ENCODE measurements around the gene SLAIN1.
"Not testable (repeated sequence)": the region's sequence is repeated elsewhere in the genome, so short reads cannot be mapped to it uniquely, and the experiment has no call there.

SLAIN1 gene

DNA sequence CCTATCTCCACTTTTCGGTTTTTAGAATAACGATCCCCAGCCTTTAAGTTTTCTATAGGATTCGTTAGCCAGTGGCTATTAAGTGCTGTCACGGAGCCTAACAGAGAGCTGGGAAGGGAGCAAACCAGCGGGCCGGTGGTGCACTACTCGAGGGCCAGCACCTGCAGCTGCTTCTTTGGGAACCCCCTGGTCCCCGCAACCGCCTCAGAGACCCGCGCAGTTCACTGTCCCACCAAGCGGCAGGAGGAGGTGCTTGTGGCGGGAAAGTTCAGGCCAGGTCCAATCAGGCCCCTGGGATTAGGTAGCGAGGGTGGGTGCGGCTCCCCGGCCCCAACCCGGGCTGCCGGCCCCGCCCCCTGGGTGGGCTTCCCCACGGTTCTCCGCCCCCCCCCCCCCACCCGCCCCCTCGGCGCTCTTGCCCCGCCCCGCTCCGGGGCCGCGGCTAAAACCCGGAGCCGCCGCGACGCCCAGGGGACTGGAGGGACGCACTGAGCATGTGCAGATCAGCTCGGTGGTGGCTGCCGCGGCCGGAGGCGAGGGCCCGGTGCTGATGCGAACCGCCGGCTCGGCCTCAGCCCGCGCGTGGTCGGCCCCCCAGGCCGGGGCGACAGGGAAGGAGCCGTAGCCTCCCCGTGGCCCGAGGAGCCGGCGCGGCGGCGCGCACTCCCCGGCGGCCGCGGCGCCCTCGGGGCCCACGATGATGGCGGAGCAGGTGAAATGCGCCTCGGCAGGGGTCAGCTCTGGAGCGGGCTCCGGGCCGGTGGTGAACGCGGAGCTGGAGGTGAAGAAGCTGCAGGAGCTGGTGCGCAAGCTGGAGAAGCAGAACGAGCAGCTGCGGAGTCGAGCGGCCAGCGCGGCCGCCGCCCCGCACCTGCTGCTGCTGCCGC lies at the start of gene SLAIN1:
Gene SLAIN1, plus strand, starts transcription at position 471 of the 887 bp plus-strand sequence. Its CDS starts 227 bp downstream, at position 698.
- peak within 1 kb of the TSS; percentile 49 for H3K4me3 ChIP-seq (ENCODE audit: low read depth, low read length)
- peak; percentile 22 for DNase-seq (ENCODE audit: low read depth)
- TF ChIP-seq, protein P1, sequence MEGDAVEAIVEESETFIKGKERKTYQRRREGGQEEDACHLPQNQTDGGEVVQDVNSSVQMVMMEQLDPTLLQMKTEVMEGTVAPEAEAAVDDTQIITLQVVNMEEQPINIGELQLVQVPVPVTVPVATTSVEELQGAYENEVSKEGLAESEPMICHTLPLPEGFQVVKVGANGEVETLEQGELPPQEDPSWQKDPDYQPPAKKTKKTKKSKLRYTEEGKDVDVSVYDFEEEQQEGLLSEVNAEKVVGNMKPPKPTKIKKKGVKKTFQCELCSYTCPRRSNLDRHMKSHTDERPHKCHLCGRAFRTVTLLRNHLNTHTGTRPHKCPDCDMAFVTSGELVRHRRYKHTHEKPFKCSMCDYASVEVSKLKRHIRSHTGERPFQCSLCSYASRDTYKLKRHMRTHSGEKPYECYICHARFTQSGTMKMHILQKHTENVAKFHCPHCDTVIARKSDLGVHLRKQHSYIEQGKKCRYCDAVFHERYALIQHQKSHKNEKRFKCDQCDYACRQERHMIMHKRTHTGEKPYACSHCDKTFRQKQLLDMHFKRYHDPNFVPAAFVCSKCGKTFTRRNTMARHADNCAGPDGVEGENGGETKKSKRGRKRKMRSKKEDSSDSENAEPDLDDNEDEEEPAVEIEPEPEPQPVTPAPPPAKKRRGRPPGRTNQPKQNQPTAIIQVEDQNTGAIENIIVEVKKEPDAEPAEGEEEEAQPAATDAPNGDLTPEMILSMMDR (conservative IDR thresholded peaks at IDR 0.05; ENCODE audit: low read depth, low read length) = no peak

DNA sequence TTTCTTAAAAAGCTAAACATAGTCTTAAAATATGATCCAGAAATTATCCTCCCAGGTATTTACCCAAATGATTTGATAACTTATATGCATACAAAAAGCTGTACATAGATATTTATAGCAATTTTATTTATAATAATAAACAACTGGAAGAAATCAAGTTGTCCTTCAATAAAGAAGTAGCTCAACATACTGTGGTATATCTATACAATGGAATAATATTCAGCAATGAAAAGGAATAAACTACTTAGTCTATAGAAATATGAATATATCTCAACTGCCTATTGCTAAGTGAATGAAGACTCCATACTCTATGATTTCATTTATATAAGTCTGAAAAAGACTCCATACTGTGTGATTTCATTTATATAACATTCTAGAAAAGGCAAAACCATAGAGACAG lies 47.1 kb upstream of the SLAIN1 start:
- TF ChIP-seq, protein P1 (conservative IDR thresholded peaks at IDR 0.05; ENCODE audit: low read depth, low read length) = no peak
- no peak for DNase-seq (ENCODE audit: low read depth)
- no peak overlapping the region for H3K4me3 ChIP-seq (ENCODE audit: low read depth, low read length)

GRCh38 chr13:77653301-77653700 lies 44.2 kb upstream of the SLAIN1 start:
- TF ChIP-seq, protein P1 (conservative IDR thresholded peaks at IDR 0.05; ENCODE audit: low read depth, low read length) = no peak
- H3K4me3 ChIP-seq (ENCODE audit: low read depth, low read length) = no peak overlapping the region
- no peak for DNase-seq (ENCODE audit: low read depth)

DNA sequence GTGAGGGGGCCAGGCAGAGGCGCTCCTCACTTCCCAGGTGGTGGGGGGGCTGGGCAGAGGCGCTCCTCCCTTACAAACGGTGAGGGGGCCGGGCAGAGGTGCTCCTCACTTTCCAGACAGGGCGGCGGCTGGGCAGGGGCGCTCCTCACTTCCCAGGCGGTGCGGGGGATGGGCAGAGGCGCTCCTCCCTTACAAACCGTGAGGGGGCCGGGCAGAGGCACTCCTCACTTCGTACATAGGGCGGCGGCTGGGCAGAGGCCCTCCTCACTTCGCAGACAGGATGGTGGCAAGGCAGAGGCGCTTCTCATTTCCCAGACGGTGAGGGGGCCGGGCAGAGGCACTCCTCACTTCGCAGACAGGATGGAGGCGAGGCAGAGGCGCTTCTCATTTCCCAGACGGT lies 37.5 kb upstream of the SLAIN1 start:
- not testable (repeated sequence) for DNase-seq (ENCODE audit: low read depth); H3K4me3 ChIP-seq (ENCODE audit: low read depth, low read length)

- no peak overlapping the region for H3K4me3 ChIP-seq (ENCODE audit: low read depth, low read length)
- TF ChIP-seq, protein P1 (conservative IDR thresholded peaks at IDR 0.05; ENCODE audit: low read depth, low read length) = no peak
- no peak for DNase-seq (ENCODE audit: low read depth)
Observed at GRCh38 chr13:77660841-77661250, 36.6 kb upstream of the SLAIN1 start.

GRCh38 chr13:77662301-77662700 lies 35.2 kb upstream of the SLAIN1 start:
- not testable (repeated sequence) for H3K4me3 ChIP-seq (ENCODE audit: low read depth, low read length); DNase-seq (ENCODE audit: low read depth)

DNA sequence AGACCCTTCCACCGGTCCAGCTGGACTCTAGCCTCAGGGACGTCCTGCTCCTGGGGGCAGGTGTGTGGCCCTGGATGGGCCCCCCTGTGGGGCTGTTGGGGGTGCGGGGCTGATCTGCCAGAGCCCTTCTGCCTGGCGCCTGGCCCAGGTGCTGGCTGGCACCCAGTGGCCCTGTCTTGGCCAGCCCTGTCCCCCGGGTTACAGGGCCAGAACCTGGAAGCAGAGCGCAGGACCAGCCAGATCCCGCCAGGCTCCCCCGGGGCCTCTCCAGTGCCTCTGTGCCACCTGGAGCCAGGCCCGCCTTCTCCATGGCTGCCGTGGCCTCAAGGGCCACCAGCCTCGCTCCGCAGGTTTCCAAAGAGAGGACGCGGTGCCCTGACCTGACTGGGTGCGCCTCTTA lies 34.7 kb upstream of the SLAIN1 start:
- not testable (repeated sequence) for H3K4me3 ChIP-seq (ENCODE audit: low read depth, low read length)

GRCh38 chr13:77674852-77675251 lies 22.6 kb upstream of the SLAIN1 start:
- no peak for DNase-seq (ENCODE audit: low read depth)
- H3K4me3 ChIP-seq (ENCODE audit: low read depth, low read length) = no peak overlapping the region
- TF ChIP-seq, protein P1 (conservative IDR thresholded peaks at IDR 0.05; ENCODE audit: low read depth, low read length) = no peak

More for the DNA sequence above, 34.7 kb upstream of the SLAIN1 start:
- not testable (repeated sequence) for DNase-seq (ENCODE audit: low read depth)
